DND-41 (cell line): ENCODE data around the gene BBC3.
"Not testable (repeated sequence)": the region's sequence is repeated elsewhere in the genome, so short reads cannot be mapped to it uniquely, and the experiment has no call there.

Experiments
- ATAC-seq: fragments of 200-7000 bp; cut with Tn5 transposase; 3 replicates; pipeline ENCODE4 v1.9.1; 2021; ENCODE audit warnings: low read depth; ENCODE audit not compliant: insufficient read depth
- DNase-seq: peaks from one replicate; pipeline ENCODE4 v3.0.0-alpha.2; 2020
- H2AFZ ChIP-seq: 2 replicates; pipeline ENCODE4 v1.6.0; 2012; ENCODE audit warnings: low read depth, low read length
- H3K27ac ChIP-seq: 2 replicates; pipeline ENCODE4 v1.5.1; 2012; ENCODE audit warnings: low read length, inconsistent platforms
- H3K27me3 ChIP-seq: fragments of 200-600 bp; sonication (generic); 2 replicates; pipeline ENCODE4 v1.6.0; 2012; ENCODE audit warnings: low read length, mild to moderate bottlenecking, inconsistent platforms; ENCODE audit not compliant: insufficient read depth, poor library complexity
- H3K36me3 ChIP-seq: 2 replicates; pipeline ENCODE4 v1.5.1; 2012; ENCODE audit warnings: low read length, inconsistent platforms; ENCODE audit not compliant: insufficient read depth
- H3K4me1 ChIP-seq: 2 replicates; pipeline ENCODE4 v1.5.1; 2012; ENCODE audit warnings: mild to moderate bottlenecking, low read length; ENCODE audit not compliant: insufficient read depth
- H3K4me2 ChIP-seq: 2 replicates; pipeline ENCODE4 v1.6.0; 2012; ENCODE audit warnings: mild to moderate bottlenecking, moderate library complexity, low read length, inconsistent platforms; ENCODE audit not compliant: insufficient read depth
- H3K4me3 ChIP-seq, 2 experiments: fragments of 200-600 bp in 1 of 2; shearing (Covaris generic) in 1 of 2; 2 replicates each; pipeline ENCODE4 v1.5.1; 2012 to 2016; ENCODE audit warnings: inconsistent platforms in 2 of 2, low read length in 2 of 2, mild to moderate bottlenecking in 2 of 2, low read depth in 1 of 2, moderate library complexity in 1 of 2
- H3K79me2 ChIP-seq: 2 replicates; pipeline ENCODE4 v1.6.0; 2012; ENCODE audit warnings: low read length, inconsistent platforms; ENCODE audit not compliant: insufficient read depth
- H3K9ac ChIP-seq: 2 replicates; pipeline ENCODE4 v1.6.0; 2012; ENCODE audit warnings: low read depth, mild to moderate bottlenecking, inconsistent platforms, low read length, moderate library complexity
- H3K9me3 ChIP-seq: 2 replicates; pipeline ENCODE4 v1.5.1; 2012; ENCODE audit warnings: low read length, moderate library complexity, mild to moderate bottlenecking, inconsistent platforms; ENCODE audit not compliant: insufficient read depth, severe bottlenecking
- H4K20me1 ChIP-seq: 2 replicates; pipeline ENCODE4 v1.6.0; 2012; ENCODE audit warnings: low read length; ENCODE audit not compliant: insufficient read depth
- CTCF ChIP-seq: IDR thresholded peaks from 2 replicates; pipeline ENCODE4 v1.5.1; 2012; ENCODE audit warnings: borderline replicate concordance, low read length, moderate library complexity, mild to moderate bottlenecking; ENCODE audit not compliant: poor library complexity, severe bottlenecking; ENCODE audit errors: extremely low read depth
- EZH2 ChIP-seq: IDR thresholded peaks from 3 replicates; pipeline ENCODE4 v1.6.1; 2012; ENCODE audit warnings: borderline replicate concordance, low read depth, mild to moderate bottlenecking, moderate library complexity, low read length, inconsistent platforms; ENCODE audit not compliant: severe bottlenecking

BBC3 gene

GRCh38 chr19:47230921-47231214 is at the start of gene BBC3:
Gene BBC3 (minus strand): TSS chr19:47231199. CDS start chr19:47228431, 2,768 bp downstream.
- H3K9ac ChIP-seq = peak within 1 kb of the TSS; percentile 73
- H3K27me3 ChIP-seq = no peaks in the 10 kb centered on the region
- no peaks in the 10 kb centered on the region for H3K9me3 ChIP-seq
- peaks cover 59% of the 10 kb centered on the region for H3K4me1 ChIP-seq
- H3K4me2 ChIP-seq = peak within 1 kb of the TSS; percentile 92
- H3K79me2 ChIP-seq = no peaks in the 10 kb centered on the region
- H3K27ac ChIP-seq = peak within 1 kb of the TSS; percentile 70
- peaks cover 32% of the 10 kb centered on the region for H4K20me1 ChIP-seq
- ATAC-seq (peak; percentile 22), DNase-seq (no peak)
- H3K36me3 ChIP-seq = no peaks in the 10 kb centered on the region
- no peak for TF ChIP-seq CTCF
- no peak for TF ChIP-seq EZH2
- peak within 1 kb of the TSS; percentile 65 for H2AFZ ChIP-seq
- peak within 1 kb of the TSS; percentile 52 to 72 for H3K4me3 ChIP-seq

- TF ChIP-seq EZH2 (no peak), CTCF (peak; percentile 66)
- peaks cover 4% of the 10 kb centered on the region for H3K4me1 ChIP-seq
- H3K9me3 ChIP-seq = no peaks in the 10 kb centered on the region
- H3K4me2 ChIP-seq = no peak overlapping the region
- ATAC-seq (peak; percentile 67; the same call in 1 of the 3 replicates), DNase-seq (peak; percentile 63)
- peaks cover 14% of the 10 kb centered on the region for H4K20me1 ChIP-seq
- no peak overlapping the region for H3K4me3 ChIP-seq
- no peak overlapping the region for H2AFZ ChIP-seq
- H3K79me2 ChIP-seq = peaks cover 3% of the 10 kb centered on the region; the same call in 1 of the 2 replicates
- no peak overlapping the region for H3K27ac ChIP-seq
- H3K36me3 ChIP-seq = peaks cover 3% of the 10 kb centered on the region; the same call in 1 of the 2 replicates
- no peak overlapping the region for H3K9ac ChIP-seq
- no peaks in the 10 kb centered on the region for H3K27me3 ChIP-seq
Measured at GRCh38 chr19:47280183-47280797, 49.3 kb upstream of the BBC3 start.

- H2AFZ ChIP-seq, H3K4me3 ChIP-seq, H3K36me3 ChIP-seq, H3K27me3 ChIP-seq, H3K9me3 ChIP-seq, DNase-seq, H3K79me2 ChIP-seq, H3K27ac ChIP-seq, H3K4me2 ChIP-seq, H3K9ac ChIP-seq, ATAC-seq: not testable (repeated sequence)
- H3K4me1 ChIP-seq = peaks cover 25% of the 10 kb centered on the region
- H4K20me1 ChIP-seq = peaks cover 15% of the 10 kb centered on the region
Measured at GRCh38 chr19:47276513-47276912, 45.5 kb upstream of the BBC3 start.

GRCh38 chr19:47275791-47276461 is 44.9 kb upstream of the BBC3 start:
- no peaks in the 10 kb centered on the region for H3K9me3 ChIP-seq
- H3K27me3 ChIP-seq = no peaks in the 10 kb centered on the region
- no peak overlapping the region for H3K9ac ChIP-seq
- no peak for DNase-seq
- H3K4me1 ChIP-seq = peaks cover 25% of the 10 kb centered on the region
- peaks cover 15% of the 10 kb centered on the region for H4K20me1 ChIP-seq
- ATAC-seq = no peak
- no peak overlapping the region for H2AFZ ChIP-seq
- peaks cover 3% of the 10 kb centered on the region; the same call in 1 of the 2 replicates for H3K79me2 ChIP-seq
- TF ChIP-seq CTCF (no peak), EZH2 (no peak)
- no peak overlapping the region; a peak in 1 of 4 replicates for H3K4me3 ChIP-seq
- H3K36me3 ChIP-seq = peaks cover 3% of the 10 kb centered on the region; the same call in 1 of the 2 replicates
- H3K4me2 ChIP-seq = peak overlapping the region; percentile 73; the same call in 1 of the 2 replicates
- H3K27ac ChIP-seq = no peak overlapping the region
